Urothelium cell line (cell line): ENCODE measurements around the gene AGPAT1.
"Not testable (repeated sequence)": the region's sequence is repeated elsewhere in the genome, so short reads cannot be mapped to it uniquely, and the experiment has no call there.

ENCODE experiments used
- DNase-seq: peaks from one replicate; pipeline ENCODE4 v3.0.0; 2011; ENCODE audit warnings: low spot score, mixed read lengths
- FAIRE-seq: peaks from 2 replicates; lab custom pipeline; 2011; peaks lifted over from hg19 to GRCh38; lab: Jason Lieb, UNC

The AGPAT1 gene

GRCh38 chr6:32200711-32201475, 25.0 kb upstream of the AGPAT1 start:
- no peak for FAIRE-seq

GRCh38 chr6:32198866-32199265, 23.0 kb upstream of the AGPAT1 start:
- FAIRE-seq (no peak), DNase-seq (no peak)

More at GRCh38 chr6:32200711-32201475, 25.0 kb upstream of the AGPAT1 start:
- no peak for DNase-seq

GRCh38 chr6:32198345-32198696, 22.4 kb upstream of the AGPAT1 start:
- DNase-seq: no peak
- FAIRE-seq: no peak

- FAIRE-seq (peak; percentile 68), DNase-seq (no peak)
These were observed 21.1 kb upstream of the AGPAT1 start for GRCh38 chr6:32196682-32197616.

GRCh38 chr6:32195902-32196681, 20.2 kb upstream of the AGPAT1 start:
- FAIRE-seq (no peak), DNase-seq (peak; percentile 91)

GRCh38 chr6:32195652-32195901, 19.7 kb upstream of the AGPAT1 start:
- FAIRE-seq (no peak), DNase-seq (peak; percentile 98)

- no peak for DNase-seq
- peak; percentile 40 for FAIRE-seq
These were observed 19.2 kb upstream of the AGPAT1 start for GRCh38 chr6:32194825-32195651.

GRCh38 chr6:32194388-32194787, 18.5 kb upstream of the AGPAT1 start:
- DNase-seq: no peak
- no peak for FAIRE-seq

- not testable (repeated sequence) for FAIRE-seq
These were observed 17.2 kb upstream of the AGPAT1 start for GRCh38 chr6:32193096-32193495.

GRCh38 chr6:32192608-32193039, 16.7 kb upstream of the AGPAT1 start, which contains the start of gene GPSM3:
GPSM3 (minus strand) TSS chr6:32192643; CDS start chr6:32192513, 130 bp downstream.
- DNase-seq (no peak), FAIRE-seq (no peak)

More at GRCh38 chr6:32193096-32193495, 17.2 kb upstream of the AGPAT1 start:
- not testable (repeated sequence) for DNase-seq

GRCh38 chr6:32191696-32192607, 16.1 kb upstream of the AGPAT1 start:
- DNase-seq (no peak), FAIRE-seq (no peak)

- FAIRE-seq (no peak), DNase-seq (no peak)
These were observed 15.2 kb upstream of the AGPAT1 start for GRCh38 chr6:32190911-32191677.

GRCh38 chr6:32190054-32190851, 14.4 kb upstream of the AGPAT1 start, which contains the start of gene PBX2:
PBX2 (minus strand) TSS chr6:32190202; CDS start chr6:32189915, 287 bp downstream.
- no peak for FAIRE-seq
- peak; percentile 82 for DNase-seq

GRCh38 chr6:32189742-32190053, 13.8 kb upstream of the AGPAT1 start:
- no peak for FAIRE-seq
- no peak for DNase-seq

- DNase-seq (no peak), FAIRE-seq (no peak)
These were observed 13.3 kb upstream of the AGPAT1 start for GRCh38 chr6:32189069-32189741.

- no peak for DNase-seq
These were observed 12.6 kb upstream of the AGPAT1 start for GRCh38 chr6:32188381-32189068.

More at GRCh38 chr6:32188381-32189068, 12.6 kb upstream of the AGPAT1 start:
- no peak for FAIRE-seq
